GM10266 (cell line): ENCODE measurements around the gene FOXN3.
"Not testable (repeated sequence)": the region's sequence is repeated elsewhere in the genome, so short reads cannot be mapped to it uniquely, and the experiment has no call there.

Experiments used
- DNase-seq: peaks from one replicate; pipeline ENCODE4 v3.0.0; 2012; ENCODE audit errors: extremely low spot score
- CTCF ChIP-seq: IDR thresholded peaks from 2 replicates; pipeline ENCODE4 v1.5.1; 2012; ENCODE audit warnings: mild to moderate bottlenecking, low read depth; ENCODE audit not compliant: control insufficient read depth, insufficient read depth; ENCODE audit errors: missing control alignments

The FOXN3 gene

GRCh38 chr14:89303456-89304435, 113.3 kb downstream of the FOXN3 start:
- TF ChIP-seq CTCF = no peak

GRCh38 chr14:89302396-89302950, 114.6 kb downstream of the FOXN3 start:
- no peak for DNase-seq
- TF ChIP-seq CTCF = no peak

More at GRCh38 chr14:89303456-89304435, 113.3 kb downstream of the FOXN3 start:
- peak; percentile 59 for DNase-seq

GRCh38 chr14:89299587-89299986, 117.4 kb downstream of the FOXN3 start:
- no peak for TF ChIP-seq CTCF
- DNase-seq = no peak

GRCh38 chr14:89298056-89298834, 118.8 kb downstream of the FOXN3 start:
- DNase-seq = no peak
- TF ChIP-seq CTCF = no peak

GRCh38 chr14:89296281-89296745, 120.7 kb downstream of the FOXN3 start:
- DNase-seq = no peak

GRCh38 chr14:89294872-89295271, 122.2 kb downstream of the FOXN3 start:
- no peak for DNase-seq
- TF ChIP-seq CTCF = no peak

More at GRCh38 chr14:89296281-89296745, 120.7 kb downstream of the FOXN3 start:
- no peak for TF ChIP-seq CTCF

GRCh38 chr14:89294469-89294868, 122.6 kb downstream of the FOXN3 start:
- not testable (repeated sequence) for DNase-seq
